ENCODE data around the gene OR52K1.

DNA sequence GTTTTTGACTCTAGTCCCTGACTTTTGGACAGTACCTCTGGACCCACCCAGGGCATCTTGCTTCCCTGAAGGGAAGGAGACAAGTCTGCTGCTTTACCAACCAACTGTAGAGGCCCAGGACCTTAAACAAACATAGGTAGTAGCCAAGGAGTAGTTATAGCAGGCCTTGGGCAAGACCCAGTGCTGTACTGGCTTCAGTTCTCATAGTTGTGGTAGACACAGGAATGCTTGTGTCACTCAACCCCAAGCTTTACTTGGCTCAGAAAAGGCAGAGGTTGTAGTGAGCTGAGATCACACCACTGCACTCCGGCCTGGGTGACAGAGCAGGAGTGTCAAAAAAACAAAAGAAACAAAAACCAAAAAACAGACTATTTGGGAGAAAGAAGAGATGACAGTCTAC lies 41.2 kb downstream of the OR52K1 start:
- TF ChIP-seq TAF1 (IDR thresholded peaks at IDR 0.05; ENCODE audit: low read depth, low read length): no peak
- TF ChIP-seq POLR2AphosphoS5 (IDR thresholded peaks at IDR 0.05; ENCODE audit: low read depth, low read length): no peak
- TF ChIP-seq POLR2A (IDR thresholded peaks at IDR 0.05; ENCODE audit: low read depth, low read length): no peak
